Muscle of leg (tissue), 11 donors: ENCODE results near the gene ARIH2. TPM values are rescaled to one million over a fixed set of nuclear protein-coding genes. Genes with fewer than 3 reads are reported as not detected.
A peak's percentile ranks its signal among the peaks of the same experiment; 100 is the strongest.

Source experiments
- DNase-seq: peaks from one replicate; pipeline ENCODE4 v3.0.0; 2013
- H3K27ac ChIP-seq: one replicate; pipeline ENCODE4 v1.5.1; 2013; ENCODE audit warnings: mild to moderate bottlenecking, low read length, control low read depth
- H3K27me3 ChIP-seq: one replicate; pipeline ENCODE4 v1.6.1; 2013; ENCODE audit warnings: low read length; ENCODE audit not compliant: control insufficient read depth, insufficient read depth
- H3K36me3 ChIP-seq: one replicate; pipeline ENCODE4 v1.6.1; 2013; ENCODE audit warnings: low read length; ENCODE audit not compliant: control insufficient read depth, insufficient read depth
- H3K4me1 ChIP-seq: one replicate; pipeline ENCODE4 v1.6.1; 2013; ENCODE audit warnings: low read length; ENCODE audit not compliant: control insufficient read depth, insufficient read depth
- H3K4me3 ChIP-seq: one replicate; pipeline ENCODE4 v1.5.1; 2013; ENCODE audit warnings: low read length, control low read depth
- H3K9me3 ChIP-seq: replicated peaks from 2 replicates; pipeline ENCODE4 v1.6.1; 2013; ENCODE audit warnings: low read depth, low read length; ENCODE audit not compliant: control insufficient read depth
- WGBS: methylation state at CpG from one replicate; pipeline ENCODE4 v1.1.5; 2013; ENCODE audit warnings: missing lambda C conversion rate; ENCODE audit not compliant: insufficient coverage; 5-methylcytosine and 5-hydroxymethylcytosine counted together
- polyA plus RNA-seq, 8 donors: library from polyadenylated mRNA; unstranded; fragments of 120-200 nt; gene quantifications; one replicate each; pipeline versions ENCODE4 v1.2.1 to v1.2.3, GENCODE V29; 2013; ENCODE audit warnings: inconsistent platforms in 1 of 8, low replicate concordance in 1 of 8; ENCODE audit not compliant: insufficient read length in 8 of 8, insufficient read depth in 1 of 8
- total RNA-seq: library from RNA; stranded (reverse); fragments of 120-200 nt; gene quantifications from one replicate; pipeline ENCODE4 v1.2.4, GENCODE V29; 2013

ARIH2 gene
- total and polyA plus RNA-seq, 9 donors = 45.6 to 61.5 (median 51.8) TPM

GRCh38 chr3:49025793-49026520, 107.3 kb downstream of the ARIH2 start:
- no CpG with 5 or more reads among the region's 8 CpGs for WGBS
- H3K27me3 ChIP-seq = no peaks in the 10 kb centered on the region
- peaks cover 35% of the 10 kb centered on the region for H3K4me1 ChIP-seq
- H3K4me3 ChIP-seq = no peak overlapping the region
- no peak overlapping the region for H3K27ac ChIP-seq
- H3K36me3 ChIP-seq = peaks cover 67% of the 10 kb centered on the region
- DNase-seq = no peak
- no peaks in the 10 kb centered on the region for H3K9me3 ChIP-seq

- Histone ChIP-seq H3K27ac (no peak overlapping the region), H3K4me3 (no peak overlapping the region), H3K9me3 (no peaks in the 10 kb centered on the region), H3K36me3 (peaks cover 73% of the 10 kb centered on the region), H3K4me1 (peaks cover 35% of the 10 kb centered on the region), H3K27me3 (no peaks in the 10 kb centered on the region)
- DNase-seq = no peak
- no CpG with 5 or more reads among the region's 3 CpGs for WGBS
Measured at GRCh38 chr3:49026536-49026935, 107.9 kb downstream of the ARIH2 start.

GRCh38 chr3:49027634-49028033, 109.0 kb downstream of the ARIH2 start:
- no peak overlapping the region for H3K4me3 ChIP-seq
- no peaks in the 10 kb centered on the region for H3K9me3 ChIP-seq
- peaks cover 84% of the 10 kb centered on the region for H3K36me3 ChIP-seq
- peak; percentile 16 for DNase-seq
- 97% methylated on average over 4 of the region's 9 CpGs for WGBS
- no peak overlapping the region for H3K27ac ChIP-seq
- H3K4me1 ChIP-seq = peaks cover 32% of the 10 kb centered on the region
- H3K27me3 ChIP-seq = no peaks in the 10 kb centered on the region

DNA sequence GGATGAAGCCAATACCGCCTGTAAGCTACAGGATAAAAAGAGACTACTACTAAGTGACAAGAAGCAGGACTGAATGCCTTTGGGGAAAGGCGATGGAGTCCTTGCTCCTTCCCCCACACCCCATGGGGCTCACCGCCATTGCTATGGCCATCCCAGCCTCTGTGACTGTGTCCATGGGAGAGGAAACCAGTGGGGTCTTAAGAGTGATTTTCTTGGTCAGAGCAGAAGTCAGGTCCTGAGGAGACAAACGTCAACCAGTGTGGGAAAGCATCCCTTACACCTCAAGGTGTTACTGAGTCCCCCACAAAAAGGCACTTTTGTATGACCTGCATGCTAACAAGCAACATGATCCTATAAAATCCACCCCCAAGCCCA, 109.6 kb downstream of the ARIH2 start:
- peak; percentile 14 for DNase-seq
- Histone ChIP-seq H3K4me1 (peaks cover 25% of the 10 kb centered on the region), H3K4me3 (peak overlapping the region; percentile 99), H3K27ac (peak overlapping the region; percentile 96), H3K27me3 (no peaks in the 10 kb centered on the region), H3K36me3 (peaks cover 85% of the 10 kb centered on the region), H3K9me3 (no peaks in the 10 kb centered on the region)
- 25% methylated on average over 1 of the region's 4 CpGs for WGBS

DNA sequence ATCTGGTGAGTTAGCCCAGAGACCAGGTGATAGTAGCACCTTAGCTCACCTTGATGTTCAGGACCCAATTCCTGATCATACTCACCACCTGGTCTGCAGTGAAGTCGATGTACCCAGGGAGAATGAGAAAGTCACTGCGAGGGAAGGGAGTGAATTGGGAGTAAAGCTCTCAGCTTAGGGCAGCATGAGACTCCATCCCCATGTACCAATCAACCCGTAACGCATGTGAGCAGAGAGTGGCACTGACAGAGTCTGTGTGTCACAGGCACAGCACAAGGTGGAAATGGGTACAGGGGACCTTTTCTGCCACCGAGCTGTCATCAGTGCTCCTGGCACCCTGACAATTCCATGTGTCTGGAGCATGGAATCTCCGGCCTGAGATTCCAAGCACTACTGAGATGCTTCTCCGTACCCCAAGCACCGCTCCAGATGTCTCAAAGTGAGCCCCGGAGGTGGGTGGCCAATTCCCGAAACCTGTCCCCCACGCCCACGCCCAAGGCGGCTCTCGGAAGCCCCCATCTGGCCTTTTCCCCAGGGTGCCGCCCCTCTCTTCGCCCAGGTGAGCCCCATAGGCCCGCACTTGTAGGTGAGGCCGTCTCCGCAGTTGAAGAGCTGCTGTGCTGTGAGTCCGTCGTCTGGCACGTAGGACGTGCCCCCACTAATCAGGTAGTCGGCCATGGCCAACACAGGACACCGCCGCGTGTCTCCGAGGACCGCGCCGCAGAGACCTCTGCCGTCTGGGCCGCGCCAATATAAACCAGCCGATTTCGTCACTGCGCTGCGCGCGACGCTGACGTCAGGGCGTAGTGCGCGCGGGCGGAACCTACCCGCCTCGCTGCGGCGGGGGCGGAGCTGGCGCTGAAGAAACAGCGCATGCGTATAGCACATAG, 110.3 kb downstream of the ARIH2 start, which contains the start of gene IMPDH2:
Gene IMPDH2, minus strand, starts transcription at position 726 of the 890 bp plus-strand sequence. Its CDS starts 48 bp downstream, at position 678.
- no peaks in the 10 kb centered on the region for H3K27me3 ChIP-seq
- H3K4me1 ChIP-seq = peaks cover 24% of the 10 kb centered on the region
- peak within 1 kb of the TSS; percentile 99 for H3K4me3 ChIP-seq
- H3K9me3 ChIP-seq = no peaks in the 10 kb centered on the region
- 0% methylated on average over 51 of the region's 55 CpGs for WGBS
- peak within 1 kb of the TSS; percentile 96 for H3K27ac ChIP-seq
- peak; percentile 97 for DNase-seq
- peaks cover 79% of the 10 kb centered on the region for H3K36me3 ChIP-seq

- WGBS = no CpG with 5 or more reads among the region's 7 CpGs
- peaks cover 79% of the 10 kb centered on the region for H3K36me3 ChIP-seq
- DNase-seq = no peak
- peak overlapping the region; percentile 87 for H3K27ac ChIP-seq
- H3K27me3 ChIP-seq = no peaks in the 10 kb centered on the region
- no peaks in the 10 kb centered on the region for H3K9me3 ChIP-seq
- H3K4me1 ChIP-seq = peaks cover 24% of the 10 kb centered on the region
- H3K4me3 ChIP-seq = peak overlapping the region; percentile 99
Measured at GRCh38 chr3:49029563-49029884, 110.9 kb downstream of the ARIH2 start.

- Histone ChIP-seq H3K9me3 (no peaks in the 10 kb centered on the region), H3K36me3 (peaks cover 79% of the 10 kb centered on the region), H3K4me1 (peaks cover 23% of the 10 kb centered on the region), H3K27me3 (no peaks in the 10 kb centered on the region), H3K27ac (no peak overlapping the region), H3K4me3 (no peak overlapping the region)
- peak; percentile 17 for DNase-seq
- 79% methylated on average over 2 of the region's 6 CpGs for WGBS
Measured at GRCh38 chr3:49030321-49030720, 111.7 kb downstream of the ARIH2 start.

DNA sequence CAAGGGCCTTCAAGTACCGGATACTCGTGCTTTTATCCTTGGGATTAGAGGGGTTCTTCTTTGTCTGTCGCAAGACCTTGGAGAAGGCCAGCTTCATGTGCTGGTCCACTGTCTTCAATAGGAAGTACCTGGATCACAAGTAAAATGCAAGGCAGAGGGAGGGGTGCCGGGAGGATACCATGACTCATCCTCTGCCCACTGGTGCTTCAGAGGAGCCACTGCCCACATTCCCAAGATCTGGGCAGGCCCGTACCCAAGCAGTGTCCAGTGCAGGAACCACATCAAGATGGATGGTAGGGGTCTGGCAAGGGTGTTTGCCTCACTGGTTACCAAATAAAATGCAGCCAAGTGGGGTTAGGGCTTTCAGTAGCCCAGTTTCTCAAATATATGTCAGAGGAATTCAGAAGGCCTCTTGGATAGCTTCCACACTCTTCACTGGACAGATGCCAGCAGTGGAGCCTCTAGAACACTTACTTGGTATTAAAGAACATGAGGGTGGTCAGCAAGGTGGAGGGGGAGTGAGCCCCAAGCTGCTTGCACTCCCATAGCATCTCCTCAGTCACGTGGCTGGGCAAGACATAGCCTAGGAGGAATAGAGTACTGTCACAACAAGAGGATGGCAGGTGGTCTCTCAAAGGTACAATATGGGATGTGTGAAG, 114.1 kb downstream of the ARIH2 start:
- Histone ChIP-seq H3K27ac (no peak overlapping the region), H3K9me3 (no peaks in the 10 kb centered on the region), H3K4me3 (no peak overlapping the region), H3K36me3 (peaks cover 64% of the 10 kb centered on the region), H3K27me3 (no peaks in the 10 kb centered on the region), H3K4me1 (peaks cover 13% of the 10 kb centered on the region)
- WGBS = no CpG with 5 or more reads among the region's 6 CpGs
- peak; percentile 12 for DNase-seq

GRCh38 chr3:49034650-49035049, 116.0 kb downstream of the ARIH2 start:
- H3K27me3 ChIP-seq = no peaks in the 10 kb centered on the region
- DNase-seq = no peak
- H3K4me3 ChIP-seq = no peak overlapping the region
- 96% methylated on average over 2 of the region's 2 CpGs for WGBS
- peaks cover 64% of the 10 kb centered on the region for H3K36me3 ChIP-seq
- no peaks in the 10 kb centered on the region for H3K9me3 ChIP-seq
- H3K27ac ChIP-seq = no peak overlapping the region
- no peaks in the 10 kb centered on the region for H3K4me1 ChIP-seq

- no peak overlapping the region for H3K4me3 ChIP-seq
- H3K9me3 ChIP-seq = no peaks in the 10 kb centered on the region
- H3K4me1 ChIP-seq = no peaks in the 10 kb centered on the region
- H3K27me3 ChIP-seq = no peaks in the 10 kb centered on the region
- no peak for DNase-seq
- peaks cover 61% of the 10 kb centered on the region for H3K36me3 ChIP-seq
- WGBS = 100% methylated on average over 1 of the region's 3 CpGs
- H3K27ac ChIP-seq = no peak overlapping the region
Measured at GRCh38 chr3:49035281-49035680, 116.6 kb downstream of the ARIH2 start.
